GM18499 (cell line): Measurements from ENCODE around the gene SOD2.

ENCODE experiments used
- ATAC-seq: cut with Tn5 transposase; IDR thresholded peaks from one replicate; pipeline ENCODE4 v1.9.1; 2021; ENCODE audit warnings: moderate number of reproducible peaks; ENCODE audit not compliant: insufficient read depth, unreplicated experiment

SOD2 gene

DNA sequence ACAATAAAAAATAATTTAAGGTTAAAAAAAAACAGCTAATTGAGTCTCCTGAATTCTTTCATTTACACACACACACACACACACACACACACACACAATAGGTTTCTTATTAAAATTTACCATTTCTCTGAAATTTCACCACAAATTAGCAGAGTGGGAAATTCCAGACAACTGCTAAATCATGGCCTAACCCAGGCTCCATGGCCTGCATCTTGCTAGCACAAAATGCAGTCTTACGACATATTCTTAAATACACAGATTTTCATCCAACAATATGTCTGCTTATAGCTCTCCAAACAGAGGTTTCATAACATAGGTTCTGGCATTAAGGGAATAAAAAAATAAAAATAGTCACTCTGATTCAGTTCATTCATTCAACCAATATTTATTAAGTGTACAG is 46.9 kb downstream of the SOD2 start:
- ATAC-seq = no peak

DNA sequence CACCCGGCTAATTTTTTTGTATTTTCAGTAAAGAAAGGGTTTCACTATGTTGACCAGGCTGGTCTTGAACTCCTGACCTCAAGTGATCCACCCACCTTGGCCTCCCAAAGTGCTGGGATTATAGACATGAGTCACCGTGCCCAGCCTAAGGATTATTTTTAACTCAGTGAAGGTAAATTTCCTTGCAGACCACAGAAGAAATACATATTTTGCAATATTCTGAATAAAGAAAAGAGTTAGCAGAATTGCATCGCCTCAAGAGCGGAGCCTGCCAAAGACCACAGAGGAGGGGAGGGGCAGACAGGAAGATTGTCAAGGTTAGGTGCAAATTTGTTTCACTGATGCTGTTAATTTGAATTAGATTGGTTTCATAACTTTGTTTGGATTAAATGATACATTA is 47.4 kb downstream of the SOD2 start:
- ATAC-seq = no peak
